HG03025 (cell line): ENCODE measurements around the gene GPR17.

Experiments
- ATAC-seq: cut with Tn5 transposase; IDR thresholded peaks from one replicate; pipeline ENCODE4 v1.9.1; 2021; ENCODE audit warnings: mild to moderate bottlenecking, moderate library complexity; ENCODE audit not compliant: unreplicated experiment, low FRiP score

Gene GPR17

GRCh38 chr2:127681976-127682857 is 36.3 kb downstream of the GPR17 start:
- no peak for ATAC-seq

- no peak for ATAC-seq
These were observed 37.1 kb downstream of the GPR17 start for GRCh38 chr2:127683056-127683455.

GRCh38 chr2:127683757-127684156 is 37.8 kb downstream of the GPR17 start:
- no peak for ATAC-seq

GRCh38 chr2:127685410-127686080 is 39.6 kb downstream of the GPR17 start:
- no peak for ATAC-seq

- no peak for ATAC-seq
These were observed 42.5 kb downstream of the GPR17 start for GRCh38 chr2:127688405-127688804.

- no peak for ATAC-seq
These were observed 44.7 kb downstream of the GPR17 start for GRCh38 chr2:127690696-127691095.

GRCh38 chr2:127694986-127695385 is 49.0 kb downstream of the GPR17 start:
- ATAC-seq: no peak

GRCh38 chr2:127695491-127696472 is 49.8 kb downstream of the GPR17 start:
- ATAC-seq: no peak

GRCh38 chr2:127697482-127698180 is 51.7 kb downstream of the GPR17 start:
- no peak for ATAC-seq

GRCh38 chr2:127698553-127699355 is 52.8 kb downstream of the GPR17 start:
- no peak for ATAC-seq

- ATAC-seq: peak; percentile 45
These were observed 54.7 kb downstream of the GPR17 start for GRCh38 chr2:127700527-127701192.

- ATAC-seq: peak; percentile 71
These were observed 55.3 kb downstream of the GPR17 start, which contains the start of gene SFT2D3 for GRCh38 chr2:127701193-127701650. Gene SFT2D3, plus strand, starts transcription at chr2:127701497. Its CDS starts 32 bp downstream, at chr2:127701529.

- ATAC-seq: peak; percentile 43
These were observed 55.9 kb downstream of the GPR17 start for GRCh38 chr2:127701651-127702394.
